ENCODE results near the gene CFAP92.
A peak's percentile ranks its signal among the peaks of the same experiment; 100 is the strongest.
"Not testable (repeated sequence)": the region's sequence is repeated elsewhere in the genome, so short reads cannot be mapped to it uniquely, and the experiment has no call there.

Gene CFAP92

GRCh38 chr3:128931046-128931445 is 62.8 kb downstream of the CFAP92 start:
- 87% methylated on average over 6 of the region's 10 CpGs for WGBS (ENCODE audit: insufficient coverage)
- Histone ChIP-seq H3K27ac (ENCODE audit: insufficient read depth in 1 of 2, low read depth in 1 of 2, low read length in 2 of 2, poor library complexity in 1 of 2, severe bottlenecking in 2 of 2) (no peak overlapping the region), H3K4me1 (ENCODE audit: control extremely low read depth in 1 of 4, control insufficient read depth in 4 of 4, insufficient read depth in 4 of 4, low read length in 3 of 4) (no peaks in the 10 kb centered on the region), H3K4me3 (ENCODE audit: control insufficient read depth in 1 of 7, extremely low read depth in 1 of 7, insufficient read depth in 4 of 7, low read depth in 2 of 7, low read length in 6 of 7) (no peak overlapping the region), H3K9me3 (ENCODE audit: control extremely low read depth in 1 of 5, control insufficient read depth in 4 of 5, insufficient read depth in 2 of 5, low read depth in 1 of 5, low read length in 4 of 5) (peaks cover 0 to 9% (median 2%) of the 10 kb centered on the region in 5 experiments), H3K27me3 (replicated peaks in 2 of 5; ENCODE audit: control insufficient read depth in 4 of 5, insufficient read depth in 5 of 5, low read length in 4 of 5) (no peaks in the 10 kb centered on the region), H3K36me3 (ENCODE audit: control insufficient read depth in 4 of 4, insufficient read depth in 4 of 4, low read length in 3 of 4) (peaks cover 0 to 4% (median 1%) of the 10 kb centered on the region in 4 experiments)
- CTCF ChIA-PET: interaction anchor here (1.0 to 1.7 kb wide), 5 partner anchors 10 to 75 kb away, joined by 3 to 4 read pairs (median 3); no protein-coding TSS in a partner anchor
- POLR2A ChIA-PET: no interaction called here
- no peak for DNase-seq

GRCh38 chr3:128929364-128929763 is 64.5 kb downstream of the CFAP92 start:
- H3K4me3 ChIP-seq (ENCODE audit: control insufficient read depth in 1 of 7, extremely low read depth in 1 of 7, insufficient read depth in 4 of 7, low read depth in 2 of 7, low read length in 6 of 7): no peak overlapping the region
- POLR2A ChIA-PET: no interaction called here
- H3K36me3 ChIP-seq (ENCODE audit: control insufficient read depth in 4 of 4, insufficient read depth in 4 of 4, low read length in 3 of 4): peaks cover 0 to 4% (median 1%) of the 10 kb centered on the region in 4 experiments
- no peaks in the 10 kb centered on the region for H3K4me1 ChIP-seq (ENCODE audit: control extremely low read depth in 1 of 4, control insufficient read depth in 4 of 4, insufficient read depth in 4 of 4, low read length in 3 of 4)
- DNase-seq: no peak
- CTCF ChIA-PET: no interaction called here
- H3K9me3 ChIP-seq (ENCODE audit: control extremely low read depth in 1 of 5, control insufficient read depth in 4 of 5, insufficient read depth in 2 of 5, low read depth in 1 of 5, low read length in 4 of 5): peaks cover 0 to 15% (median 5%) of the 10 kb centered on the region in 5 experiments
- no peaks in the 10 kb centered on the region for H3K27me3 ChIP-seq (replicated peaks in 2 of 5; ENCODE audit: control insufficient read depth in 4 of 5, insufficient read depth in 5 of 5, low read length in 4 of 5)
- H3K27ac ChIP-seq (ENCODE audit: insufficient read depth in 1 of 2, low read depth in 1 of 2, low read length in 2 of 2, poor library complexity in 1 of 2, severe bottlenecking in 2 of 2): no peak overlapping the region
- no CpG with 5 or more reads among the region's 3 CpGs for WGBS (ENCODE audit: insufficient coverage)

GRCh38 chr3:128923986-128924385 is 69.9 kb downstream of the CFAP92 start:
- H3K36me3 ChIP-seq (ENCODE audit: control insufficient read depth in 4 of 4, insufficient read depth in 4 of 4, low read length in 3 of 4): peaks cover 2 to 18% (median 8%) of the 10 kb centered on the region in 4 experiments
- H3K9me3 ChIP-seq (ENCODE audit: control extremely low read depth in 1 of 5, control insufficient read depth in 4 of 5, insufficient read depth in 2 of 5, low read depth in 1 of 5, low read length in 4 of 5): peaks cover 1 to 39% (median 12%) of the 10 kb centered on the region in 5 experiments
- H3K4me3 ChIP-seq (ENCODE audit: control insufficient read depth in 1 of 7, extremely low read depth in 1 of 7, insufficient read depth in 4 of 7, low read depth in 2 of 7, low read length in 6 of 7): peak overlapping the region in 1 of 7 experiments; percentile 51
- DNase-seq; H3K27me3 ChIP-seq (replicated peaks in 2 of 5; ENCODE audit: control insufficient read depth in 4 of 5, insufficient read depth in 5 of 5, low read length in 4 of 5); H3K27ac ChIP-seq (ENCODE audit: insufficient read depth in 1 of 2, low read depth in 1 of 2, low read length in 2 of 2, poor library complexity in 1 of 2, severe bottlenecking in 2 of 2); POLR2A ChIA-PET: not testable (repeated sequence)
- 87% methylated on average over 5 of the region's 6 CpGs for WGBS (ENCODE audit: insufficient coverage)
- CTCF ChIA-PET: interaction anchor here (1.2 to 3.3 kb wide), 2 partner anchors 43 to 47 kb away, joined by 3 to 23 read pairs; partner anchors contain the start of gene ACAD9
- peaks cover 0 to 17% (median 14%) of the 10 kb centered on the region in 4 experiments for H3K4me1 ChIP-seq (ENCODE audit: control extremely low read depth in 1 of 4, control insufficient read depth in 4 of 4, insufficient read depth in 4 of 4, low read length in 3 of 4)

- CTCF ChIA-PET: interaction anchor here (0.6 to 3.3 kb wide), 3 partner anchors 43 to 56 kb away, joined by 3 to 23 read pairs (median 3); partner anchors contain the start of gene ACAD9
- peaks cover 0 to 17% (median 14%) of the 10 kb centered on the region in 4 experiments for H3K4me1 ChIP-seq (ENCODE audit: control extremely low read depth in 1 of 4, control insufficient read depth in 4 of 4, insufficient read depth in 4 of 4, low read length in 3 of 4)
These were observed 70.3 kb downstream of the CFAP92 start for GRCh38 chr3:128923576-128923975.

GRCh38 chr3:128922804-128923459 is 70.9 kb downstream of the CFAP92 start:
- CTCF ChIA-PET: interaction anchor here (0.6 to 3.3 kb wide), 3 partner anchors 44 to 56 kb away, joined by 3 to 23 read pairs (median 3); partner anchors contain the start of gene ACAD9
- no peaks in the 10 kb centered on the region for H3K27me3 ChIP-seq (replicated peaks in 2 of 5; ENCODE audit: control insufficient read depth in 4 of 5, insufficient read depth in 5 of 5, low read length in 4 of 5)
- peak overlapping the region in 4 of 7 experiments; percentile 1 to 64 (median 28) for H3K4me3 ChIP-seq (ENCODE audit: control insufficient read depth in 1 of 7, extremely low read depth in 1 of 7, insufficient read depth in 4 of 7, low read depth in 2 of 7, low read length in 6 of 7)
- H3K9me3 ChIP-seq (ENCODE audit: control extremely low read depth in 1 of 5, control insufficient read depth in 4 of 5, insufficient read depth in 2 of 5, low read depth in 1 of 5, low read length in 4 of 5): peaks cover 0 to 39% (median 12%) of the 10 kb centered on the region in 5 experiments
- DNase-seq: peak; percentile 20 to 83 (median 80)
- H3K4me1 ChIP-seq (ENCODE audit: control extremely low read depth in 1 of 4, control insufficient read depth in 4 of 4, insufficient read depth in 4 of 4, low read length in 3 of 4): peaks cover 0 to 17% (median 14%) of the 10 kb centered on the region in 4 experiments
- POLR2A ChIA-PET: interaction anchor here (0.6 to 0.7 kb wide), 2 partner anchors 17 to 391 kb away, joined by 3 read pairs; no protein-coding TSS in a partner anchor
- peaks cover 2 to 19% (median 11%) of the 10 kb centered on the region in 4 experiments for H3K36me3 ChIP-seq (ENCODE audit: control insufficient read depth in 4 of 4, insufficient read depth in 4 of 4, low read length in 3 of 4)
- no peak overlapping the region for H3K27ac ChIP-seq (ENCODE audit: insufficient read depth in 1 of 2, low read depth in 1 of 2, low read length in 2 of 2, poor library complexity in 1 of 2, severe bottlenecking in 2 of 2)
- 19% methylated on average over 6 of the region's 10 CpGs for WGBS (ENCODE audit: insufficient coverage)

More at GRCh38 chr3:128923576-128923975, 70.3 kb downstream of the CFAP92 start:
- POLR2A ChIA-PET: interaction anchor here (0.6 kb wide), 1 partner anchor 390 kb away, joined by 3 read pairs; no protein-coding TSS in a partner anchor
- Histone ChIP-seq H3K36me3 (ENCODE audit: control insufficient read depth in 4 of 4, insufficient read depth in 4 of 4, low read length in 3 of 4) (peaks cover 2 to 19% (median 8%) of the 10 kb centered on the region in 4 experiments), H3K9me3 (ENCODE audit: control extremely low read depth in 1 of 5, control insufficient read depth in 4 of 5, insufficient read depth in 2 of 5, low read depth in 1 of 5, low read length in 4 of 5) (peaks cover 0 to 39% (median 12%) of the 10 kb centered on the region in 5 experiments), H3K4me3 (ENCODE audit: control insufficient read depth in 1 of 7, extremely low read depth in 1 of 7, insufficient read depth in 4 of 7, low read depth in 2 of 7, low read length in 6 of 7) (peak overlapping the region in 4 of 7 experiments; percentile 4 to 64 (median 37)), H3K27me3 (replicated peaks in 2 of 5; ENCODE audit: control insufficient read depth in 4 of 5, insufficient read depth in 5 of 5, low read length in 4 of 5) (no peaks in the 10 kb centered on the region), H3K27ac (ENCODE audit: insufficient read depth in 1 of 2, low read depth in 1 of 2, low read length in 2 of 2, poor library complexity in 1 of 2, severe bottlenecking in 2 of 2) (no peak overlapping the region)
- DNase-seq: peak; percentile 16 to 44 (median 40)
- WGBS (ENCODE audit: insufficient coverage): 33% methylated on average over 2 of the region's 2 CpGs

DNA sequence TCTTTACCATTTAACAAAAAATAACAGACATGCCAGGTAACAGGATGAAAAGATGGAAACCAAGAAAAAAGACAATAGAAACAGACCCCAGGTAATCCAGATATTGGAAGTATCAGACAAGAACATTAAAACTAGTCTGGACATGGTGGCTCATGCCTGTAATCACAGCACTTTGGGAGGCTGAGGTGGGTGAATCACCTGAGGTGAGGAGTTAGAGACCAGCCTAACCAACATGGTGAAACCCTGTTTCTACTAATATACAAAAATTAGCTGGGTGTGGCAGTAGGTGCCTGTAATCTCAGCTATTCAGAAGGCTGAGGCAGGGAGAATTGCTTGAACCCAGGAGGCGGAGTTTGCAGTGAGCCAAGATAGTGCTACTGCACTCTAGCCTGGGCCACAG is 73.9 kb downstream of the CFAP92 start:
- no peak for DNase-seq
- no peaks in the 10 kb centered on the region for H3K27me3 ChIP-seq (replicated peaks in 2 of 5; ENCODE audit: control insufficient read depth in 4 of 5, insufficient read depth in 5 of 5, low read length in 4 of 5)
- ChIA-PET POLR2A (no interaction called here), CTCF (interaction anchor here (1.0 kb wide), 1 partner anchor 11 kb away, joined by 3 read pairs; no protein-coding TSS in a partner anchor)
- peaks cover 0 to 17% (median 14%) of the 10 kb centered on the region in 4 experiments for H3K4me1 ChIP-seq (ENCODE audit: control extremely low read depth in 1 of 4, control insufficient read depth in 4 of 4, insufficient read depth in 4 of 4, low read length in 3 of 4)
- no peak overlapping the region for H3K4me3 ChIP-seq (ENCODE audit: control insufficient read depth in 1 of 7, extremely low read depth in 1 of 7, insufficient read depth in 4 of 7, low read depth in 2 of 7, low read length in 6 of 7)
- no CpG with 5 or more reads among the region's 1 CpG for WGBS (ENCODE audit: insufficient coverage)
- H3K36me3 ChIP-seq (ENCODE audit: control insufficient read depth in 4 of 4, insufficient read depth in 4 of 4, low read length in 3 of 4): peaks cover 8 to 43% (median 26%) of the 10 kb centered on the region in 4 experiments
- H3K9me3 ChIP-seq (ENCODE audit: control extremely low read depth in 1 of 5, control insufficient read depth in 4 of 5, insufficient read depth in 2 of 5, low read depth in 1 of 5, low read length in 4 of 5): peaks cover 0 to 27% (median 8%) of the 10 kb centered on the region in 5 experiments
- H3K27ac ChIP-seq (ENCODE audit: insufficient read depth in 1 of 2, low read depth in 1 of 2, low read length in 2 of 2, poor library complexity in 1 of 2, severe bottlenecking in 2 of 2): no peak overlapping the region
